T follicular helper cell (primary cell): ENCODE results near the gene PTGIS.
"Not testable (repeated sequence)": the region's sequence is repeated elsewhere in the genome, so short reads cannot be mapped to it uniquely, and the experiment has no call there.

Experiments
- DNase-seq: peaks from one replicate; pipeline ENCODE4 v3.0.0-alpha.2; 2020; ENCODE audit warnings: low read depth

Gene PTGIS

GRCh38 chr20:49579874-49580812 is 12.2 kb upstream of the PTGIS start:
- DNase-seq: no peak

- no peak for DNase-seq
Observed at GRCh38 chr20:49579195-49579594, 11.3 kb upstream of the PTGIS start.

GRCh38 chr20:49578436-49578835 is 10.5 kb upstream of the PTGIS start:
- no peak for DNase-seq

- DNase-seq: no peak
Observed at GRCh38 chr20:49575551-49576060, 7.7 kb upstream of the PTGIS start.

- DNase-seq: no peak
Observed at GRCh38 chr20:49573900-49574416, 6.0 kb upstream of the PTGIS start.

- DNase-seq: no peak
Observed at GRCh38 chr20:49572857-49573256, 4.9 kb upstream of the PTGIS start.

- DNase-seq: no peak
Observed at GRCh38 chr20:49571553-49571835, 3.6 kb upstream of the PTGIS start.

GRCh38 chr20:49570828-49571552 is 3.1 kb upstream of the PTGIS start:
- DNase-seq: no peak

- no peak for DNase-seq
Observed at GRCh38 chr20:49570161-49570827, 2.4 kb upstream of the PTGIS start.

- DNase-seq: no peak
Observed at GRCh38 chr20:49569411-49570115, 1.6 kb upstream of the PTGIS start.

GRCh38 chr20:49568278-49569151 is 578 bp upstream of the PTGIS start:
- DNase-seq: no peak

GRCh38 chr20:49566401-49567364 is 1.3 kb downstream of the PTGIS start:
- no peak for DNase-seq

GRCh38 chr20:49564991-49565390 is 2.9 kb downstream of the PTGIS start:
- DNase-seq: not testable (repeated sequence)

GRCh38 chr20:49563015-49563980 is 4.6 kb downstream of the PTGIS start:
- no peak for DNase-seq

GRCh38 chr20:49562311-49563014 is 5.5 kb downstream of the PTGIS start:
- DNase-seq: no peak

GRCh38 chr20:49561806-49562205 is 6.1 kb downstream of the PTGIS start:
- no peak for DNase-seq

GRCh38 chr20:49561256-49561655 is 6.7 kb downstream of the PTGIS start:
- no peak for DNase-seq

- DNase-seq: no peak
Observed at GRCh38 chr20:49560646-49561045, 7.3 kb downstream of the PTGIS start.
